Adrenal gland (tissue), 12 donors: ENCODE measurements around the gene CCDC117. TPM values are rescaled to one million over a fixed set of nuclear protein-coding genes. Genes with fewer than 3 reads are reported as not detected.

Experiments
- DNase-seq, 7 donors: peaks; one replicate each; pipeline ENCODE4 v3.0.0-alpha.2; 2019 to 2020
- H3K27ac ChIP-seq, 5 donors: fragments of 200-600 bp; sonication (generic) in 4 of 5; 1 replicate in 3 of 5; 2 replicates in 2 of 5; pipeline versions ENCODE4 v1.5.1 to v1.8.0; 2016 to 2020; ENCODE audit warnings: mild to moderate bottlenecking in 1 of 5
- H3K27me3 ChIP-seq: fragments of 200-600 bp; 2 replicates; pipeline ENCODE4 v1.8.0; 2021
- H3K36me3 ChIP-seq, 2 donors: fragments of 200-600 bp; replicated peaks in 1 of 2; 1 replicate in 1 of 2; 2 replicates in 1 of 2; pipeline versions ENCODE4 v1.5.1 to v1.8.0; 2018 to 2022
- H3K4me1 ChIP-seq, 2 donors: fragments of 200-600 bp; replicated peaks in 1 of 2; 1 replicate in 1 of 2; 2 replicates in 1 of 2; pipeline versions ENCODE4 v1.5.1 to v1.8.0; 2018 to 2021
- H3K4me3 ChIP-seq, 4 donors: fragments of 200-600 bp; sonication (generic) in 3 of 4; one replicate each; pipeline ENCODE4 v1.5.1; 2016 to 2018
- H3K9me3 ChIP-seq, 3 donors: fragments of 200-600 bp; sonication (generic) in 1 of 3; replicated peaks in 1 of 3; 1 replicate in 2 of 3; 2 replicates in 1 of 3; pipeline versions ENCODE4 v1.5.1 to v1.8.0; 2016 to 2021
- POLR2A ChIP-seq, 2 donors: fragments of 450-650 bp; IDR thresholded peaks; one replicate each; pipeline ENCODE4 v1.6.1; 2017; ENCODE audit warnings: antibody characterized with exemption in 2 of 2, mild to moderate bottlenecking in 2 of 2, moderate library complexity in 1 of 2
- WGBS, 4 donors: extraction: QIAGEN DNeasy Blood & Tissue Kit in 2 of 4; methylation state at CpG; one replicate each; pipeline versions ENCODE4 v1.1.5 to v1.1.7; 2013 to 2017; 5-methylcytosine and 5-hydroxymethylcytosine counted together
- intact Hi-C, 2 donors: fragments of 100-400 bp; cut with DNase I; formaldehyde crosslinking; loops; one replicate each; pipeline versions ENCODE4 v1.14.1 to v1.15.0; 2022 to 2023
- polyA plus RNA-seq, 3 donors: library from polyadenylated mRNA; stranded (reverse); fragments of 200-250 nt in 2 of 3; fragments of 350-450 nt in 1 of 3; fragmentation: Illumina TruSeq in 1 of 3; extraction: RNeasy Lipid Tissue Mini Kit (QIAGEN cat#74804) in 1 of 3; gene quantifications; one replicate each; pipeline ENCODE4 v1.2.3, GENCODE V29; 2013 to 2014
- total RNA-seq, 9 donors: library from RNA; depleted of rRNA in 4 of 9; stranded (reverse); fragments of >200 nt in 4 of 9; fragments of 120-200 nt in 1 of 9; fragmentation: NEBNext Ultra II Directional in 1 of 9; extraction: Animal tissue kit (Norgen Biotek cat#: 25700) in 1 of 9; gene quantifications; one replicate each; pipeline versions ENCODE4 v1.1.0 to v1.2.4, GENCODE V29; 2013 to 2023
- TF ChIP-seq, protein P1 (sequence below), 6 experiments: fragments of 450-650 bp in 4 of 6; fragments of 200-600 bp in 2 of 6; sonication (generic) in 1 of 6; IDR thresholded peaks; 1 replicate in 5 of 6; 2 replicates in 1 of 6; pipeline versions ENCODE4 v1.5.1 to v1.8.0; 2016 to 2021; ENCODE audit warnings: antibody characterized with exemption in 6 of 6, mild to moderate bottlenecking in 2 of 6, moderate library complexity in 1 of 6
- donor health status: healthy with polysubstance abuse.
- donor health status: Bipolar disorder and iron deficiency.
- donor health status: DM: yes; HTN: yes; CAD: no.
- donor health status: DM: no; HTN: no; CAD: no.
- donor health status: DM: no; HTN: no; CAD: no.
- donor health status: DM: yes; HTN: yes; CAD: no.

The CCDC117 gene
- total and polyA plus RNA-seq, 12 donors: 9.0 to 38.0 (median 23.1) TPM

DNA sequence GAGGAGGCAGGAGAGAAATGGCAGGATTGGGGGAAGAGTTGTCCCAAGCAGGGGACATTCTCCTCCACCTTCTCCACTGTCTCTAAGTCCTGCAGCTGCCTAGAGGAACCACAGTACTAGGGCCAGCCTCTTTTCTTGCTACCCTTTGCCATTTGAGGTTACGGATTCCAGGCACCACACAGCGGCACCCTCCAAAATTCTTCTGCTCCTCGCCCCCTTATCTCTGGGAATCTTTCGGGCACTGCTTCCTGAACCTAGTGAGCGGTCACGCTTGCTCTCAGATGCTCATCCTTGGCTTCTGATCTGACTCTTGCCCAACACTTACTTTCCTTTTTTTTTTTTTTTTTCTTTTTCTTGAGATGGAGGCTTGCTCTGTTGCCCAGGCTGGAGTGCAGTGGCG lies 54.4 kb downstream of the CCDC117 start:
- 90 to 96% (median 94%) methylated on average over 7 of the region's 7 CpGs for WGBS, 4 donors

DNA sequence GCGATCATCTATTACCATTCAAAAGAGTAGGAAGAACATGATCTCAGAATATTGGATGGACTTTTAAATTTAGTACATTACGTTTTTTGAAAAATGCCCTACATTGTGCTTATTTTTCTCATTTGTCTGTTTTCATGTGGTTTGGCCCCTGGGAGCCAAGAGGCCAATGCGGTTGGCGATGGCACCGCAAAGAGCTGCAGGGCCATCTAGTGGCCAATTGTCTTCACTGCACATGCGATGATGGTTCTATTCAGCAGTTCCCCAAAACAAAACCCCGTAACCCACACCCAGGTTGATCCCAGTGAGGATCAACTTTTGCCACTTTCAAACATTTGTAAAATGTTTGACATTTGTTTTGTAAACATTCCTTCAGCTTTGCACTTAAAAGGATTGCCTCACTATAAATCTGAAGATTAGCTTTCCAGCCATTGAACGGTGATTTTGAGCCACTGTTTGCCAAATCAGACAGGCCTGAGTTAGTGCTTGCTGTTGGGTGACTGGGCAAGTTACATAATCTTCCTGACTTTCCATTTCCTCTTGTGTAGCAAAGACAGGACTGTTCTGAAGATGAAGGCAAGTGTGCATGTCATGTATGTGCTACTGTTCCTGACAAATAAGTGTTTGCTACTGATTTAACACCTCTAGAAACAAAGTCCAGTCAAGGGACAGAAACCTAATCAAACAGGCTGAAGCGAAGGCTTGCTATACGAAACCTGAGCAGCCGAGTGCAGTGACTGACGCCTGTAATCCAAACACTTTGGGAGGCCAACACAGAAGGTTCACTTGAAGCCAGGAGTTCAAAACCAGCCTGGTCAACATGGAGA lies 57.1 kb downstream of the CCDC117 start:
- no peaks in the 10 kb centered on the region for H3K9me3 ChIP-seq
- no peak for TF ChIP-seq POLR2A (IDR thresholded peaks at IDR 0.05)
- TF ChIP-seq, protein P1, sequence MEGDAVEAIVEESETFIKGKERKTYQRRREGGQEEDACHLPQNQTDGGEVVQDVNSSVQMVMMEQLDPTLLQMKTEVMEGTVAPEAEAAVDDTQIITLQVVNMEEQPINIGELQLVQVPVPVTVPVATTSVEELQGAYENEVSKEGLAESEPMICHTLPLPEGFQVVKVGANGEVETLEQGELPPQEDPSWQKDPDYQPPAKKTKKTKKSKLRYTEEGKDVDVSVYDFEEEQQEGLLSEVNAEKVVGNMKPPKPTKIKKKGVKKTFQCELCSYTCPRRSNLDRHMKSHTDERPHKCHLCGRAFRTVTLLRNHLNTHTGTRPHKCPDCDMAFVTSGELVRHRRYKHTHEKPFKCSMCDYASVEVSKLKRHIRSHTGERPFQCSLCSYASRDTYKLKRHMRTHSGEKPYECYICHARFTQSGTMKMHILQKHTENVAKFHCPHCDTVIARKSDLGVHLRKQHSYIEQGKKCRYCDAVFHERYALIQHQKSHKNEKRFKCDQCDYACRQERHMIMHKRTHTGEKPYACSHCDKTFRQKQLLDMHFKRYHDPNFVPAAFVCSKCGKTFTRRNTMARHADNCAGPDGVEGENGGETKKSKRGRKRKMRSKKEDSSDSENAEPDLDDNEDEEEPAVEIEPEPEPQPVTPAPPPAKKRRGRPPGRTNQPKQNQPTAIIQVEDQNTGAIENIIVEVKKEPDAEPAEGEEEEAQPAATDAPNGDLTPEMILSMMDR (IDR thresholded peaks at IDR 0.05): peak; percentile 96 to 99 (median 98)
- H3K36me3 ChIP-seq: no peaks in the 10 kb centered on the region
- H3K27me3 ChIP-seq: no peaks in the 10 kb centered on the region
- intact Hi-C loops: loop anchor here (5.0 kb wide), 3 partner anchors 222 to 232 kb away; no protein-coding TSS in a partner anchor
- peak overlapping the region in 3 of 5 donors; percentile 27 to 67 (median 45) for H3K27ac ChIP-seq
- no peak overlapping the region for H3K4me3 ChIP-seq
- H3K4me1 ChIP-seq: peaks cover 0 to 21% of the 10 kb centered on the region in 2 donors
- peak; percentile 78 to 94 (median 85) for DNase-seq
- 39 to 42% (median 39%) methylated on average over 12 of the region's 12 CpGs for WGBS, 4 donors

More for the DNA sequence above, 54.4 kb downstream of the CCDC117 start:
- Histone ChIP-seq H3K36me3 (no peaks in the 10 kb centered on the region), H3K27ac (no peak overlapping the region), H3K27me3 (no peaks in the 10 kb centered on the region), H3K4me1 (peaks cover 0 to 11% of the 10 kb centered on the region in 2 donors), H3K9me3 (no peaks in the 10 kb centered on the region), H3K4me3 (no peak overlapping the region)
- no peak for TF ChIP-seq POLR2A (IDR thresholded peaks at IDR 0.05)
- TF ChIP-seq, protein P1 (IDR thresholded peaks at IDR 0.05): no peak
- intact Hi-C loops: loop anchor here (5.0 kb wide), 2 partner anchors 220 to 225 kb away; no protein-coding TSS in a partner anchor
- DNase-seq: no peak

DNA sequence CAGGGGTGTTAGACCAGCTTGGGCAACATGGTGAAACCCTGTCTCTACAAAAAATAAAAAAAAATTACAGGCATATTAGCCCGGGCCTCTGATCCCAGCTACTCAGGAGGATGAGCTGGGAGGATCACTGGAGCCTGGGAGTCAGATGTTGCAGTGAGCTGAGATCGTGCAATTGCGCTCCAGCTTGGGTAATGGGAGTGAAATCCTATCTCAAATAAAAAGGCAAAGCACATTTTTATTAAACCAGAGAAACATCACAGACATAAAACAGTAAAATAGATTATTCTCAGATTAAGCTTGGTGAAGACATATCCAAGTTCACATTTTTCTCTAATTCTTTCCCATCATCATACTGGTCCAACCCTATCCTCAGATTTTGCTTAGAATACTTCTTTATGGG lies 57.9 kb downstream of the CCDC117 start:
- intact Hi-C loops: loop anchor here in 1 of 2 donors (5.0 kb wide), 1 partner anchor 233 kb away; no protein-coding TSS in a partner anchor
- 93 to 97% (median 95%) methylated on average over 3 of the region's 3 CpGs for WGBS, 4 donors
- Histone ChIP-seq H3K27me3 (no peaks in the 10 kb centered on the region), H3K27ac (peak overlapping the region in 2 of 5 donors; percentile 27 to 45), H3K9me3 (no peaks in the 10 kb centered on the region), H3K4me3 (no peak overlapping the region), H3K36me3 (no peaks in the 10 kb centered on the region), H3K4me1 (peaks cover 0 to 21% of the 10 kb centered on the region in 2 donors)
- TF ChIP-seq, protein P1 (IDR thresholded peaks at IDR 0.05): no peak
- no peak for TF ChIP-seq POLR2A (IDR thresholded peaks at IDR 0.05)
- DNase-seq: no peak
